Nephron progenitor cell (in vitro differentiated cells): ENCODE measurements around the gene RGL2.

Source experiments
- DNase-seq: peaks from one replicate; pipeline ENCODE4 v3.0.0; 2021
- H3K27ac Mint-ChIP-seq: 2 replicates; pipeline ENCODE4 v1.8.0; 2021; ENCODE audit warnings: mild to moderate bottlenecking, moderate library complexity, mixed read lengths
- H3K27me3 Mint-ChIP-seq: 2 replicates; pipeline ENCODE4 v1.8.0; 2021; ENCODE audit warnings: mild to moderate bottlenecking, low read depth, mixed read lengths; ENCODE audit not compliant: poor library complexity
- H3K36me3 Mint-ChIP-seq: 2 replicates; pipeline ENCODE4 v1.8.0; 2021; ENCODE audit warnings: low read depth, mixed read lengths
- H3K4me1 Mint-ChIP-seq: 2 replicates; pipeline ENCODE4 v1.8.0; 2021; ENCODE audit warnings: mixed read lengths
- H3K4me3 Mint-ChIP-seq: 2 replicates; pipeline ENCODE4 v1.8.0; 2021; ENCODE audit warnings: mild to moderate bottlenecking, moderate library complexity, mixed read lengths
- H3K9me3 Mint-ChIP-seq: 2 replicates; pipeline ENCODE4 v1.8.0; 2021; ENCODE audit warnings: mild to moderate bottlenecking, moderate library complexity, mixed read lengths
- TF ChIP-seq, protein P1 (sequence below): fragments of 200-600 bp; sonication (generic); IDR thresholded peaks from 2 replicates; pipeline ENCODE4 v1.5.0; 2021; ENCODE audit warnings: antibody characterized with exemption

RGL2 gene

DNA sequence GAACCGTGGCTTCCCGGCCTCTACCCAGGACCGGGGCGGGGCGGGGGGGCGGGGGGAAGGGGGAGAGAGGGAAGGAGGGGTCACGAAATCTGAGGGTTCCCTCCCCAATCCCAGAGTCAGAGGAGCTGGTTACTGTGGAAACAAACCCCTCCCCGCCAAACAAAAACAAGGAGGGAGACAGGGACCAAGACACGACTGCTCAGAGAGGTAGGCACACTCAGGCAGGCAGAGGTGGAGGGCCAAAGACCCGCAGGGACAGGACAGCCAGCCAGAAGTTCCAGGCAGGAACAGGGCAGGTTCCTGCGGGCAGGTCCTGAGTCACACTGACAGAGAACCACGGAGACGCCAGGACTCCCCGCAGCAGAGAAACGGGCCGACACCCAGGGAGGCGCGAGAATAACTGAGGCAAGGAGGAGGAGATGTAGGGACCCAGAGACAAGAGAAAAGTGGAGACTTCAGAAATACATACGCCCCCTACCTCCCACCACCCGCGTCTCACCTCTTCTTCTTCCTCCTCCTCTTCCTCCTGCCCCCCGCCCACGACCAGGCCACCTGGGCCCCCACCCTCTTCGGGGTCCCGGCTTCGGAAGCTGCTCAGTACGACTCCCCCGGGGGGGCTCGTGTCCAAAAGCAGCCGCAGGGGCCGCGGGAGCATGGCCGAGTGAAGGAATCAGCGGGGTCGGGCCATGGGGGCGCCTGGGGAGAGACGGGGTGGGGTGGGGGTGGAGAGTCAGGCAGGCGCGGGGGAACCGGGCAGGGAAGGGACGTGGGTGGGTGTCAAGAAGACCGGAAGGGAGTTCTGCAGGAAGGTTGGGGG, 578 bp downstream of the RGL2 start:
- H3K27me3 Mint-ChIP-seq: peaks cover 3% of the 10 kb centered on the region
- H3K27ac Mint-ChIP-seq: peak overlapping the region; percentile 100
- peaks cover 43% of the 10 kb centered on the region for H3K4me1 Mint-ChIP-seq
- TF ChIP-seq, protein P1, sequence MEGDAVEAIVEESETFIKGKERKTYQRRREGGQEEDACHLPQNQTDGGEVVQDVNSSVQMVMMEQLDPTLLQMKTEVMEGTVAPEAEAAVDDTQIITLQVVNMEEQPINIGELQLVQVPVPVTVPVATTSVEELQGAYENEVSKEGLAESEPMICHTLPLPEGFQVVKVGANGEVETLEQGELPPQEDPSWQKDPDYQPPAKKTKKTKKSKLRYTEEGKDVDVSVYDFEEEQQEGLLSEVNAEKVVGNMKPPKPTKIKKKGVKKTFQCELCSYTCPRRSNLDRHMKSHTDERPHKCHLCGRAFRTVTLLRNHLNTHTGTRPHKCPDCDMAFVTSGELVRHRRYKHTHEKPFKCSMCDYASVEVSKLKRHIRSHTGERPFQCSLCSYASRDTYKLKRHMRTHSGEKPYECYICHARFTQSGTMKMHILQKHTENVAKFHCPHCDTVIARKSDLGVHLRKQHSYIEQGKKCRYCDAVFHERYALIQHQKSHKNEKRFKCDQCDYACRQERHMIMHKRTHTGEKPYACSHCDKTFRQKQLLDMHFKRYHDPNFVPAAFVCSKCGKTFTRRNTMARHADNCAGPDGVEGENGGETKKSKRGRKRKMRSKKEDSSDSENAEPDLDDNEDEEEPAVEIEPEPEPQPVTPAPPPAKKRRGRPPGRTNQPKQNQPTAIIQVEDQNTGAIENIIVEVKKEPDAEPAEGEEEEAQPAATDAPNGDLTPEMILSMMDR: no peak
- H3K4me3 Mint-ChIP-seq: peak overlapping the region; percentile 98
- H3K36me3 Mint-ChIP-seq: peaks cover 7% of the 10 kb centered on the region
- H3K9me3 Mint-ChIP-seq: no peaks in the 10 kb centered on the region
- DNase-seq: peak; percentile 63

DNA sequence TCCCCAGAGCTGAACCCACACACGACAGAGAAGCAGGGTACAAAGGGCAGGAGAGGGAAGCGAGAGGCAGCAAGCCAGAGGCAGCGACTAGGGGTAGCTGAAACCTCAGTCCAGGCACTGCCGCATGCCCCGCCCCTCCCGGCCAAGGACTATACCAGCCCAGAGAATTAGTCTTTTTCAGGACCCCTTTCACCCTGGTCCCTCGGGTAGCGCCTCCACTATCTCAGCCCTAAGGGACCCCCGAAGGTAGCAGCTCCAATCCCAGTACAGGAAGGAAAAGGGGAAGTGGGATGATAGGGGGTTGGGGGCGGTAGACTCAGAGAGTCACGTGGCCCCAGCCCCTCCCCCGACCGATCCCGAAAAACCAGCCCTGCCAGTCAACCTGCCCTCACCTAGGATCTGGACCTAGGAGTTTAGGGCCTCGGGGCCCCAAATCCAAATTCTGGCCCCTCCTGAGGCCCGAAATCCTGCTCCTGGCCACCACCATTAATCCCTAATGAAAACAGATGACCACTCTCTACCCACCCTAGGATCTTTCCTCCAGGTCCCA, 1.3 kb downstream of the RGL2 start:
- Mint-ChIP-seq H3K4me1 (peaks cover 43% of the 10 kb centered on the region), H3K9me3 (no peaks in the 10 kb centered on the region), H3K4me3 (peak overlapping the region; percentile 98), H3K27me3 (no peaks in the 10 kb centered on the region), H3K27ac (peak overlapping the region; percentile 61), H3K36me3 (peaks cover 13% of the 10 kb centered on the region)
- TF ChIP-seq, protein P1: no peak
- peak; percentile 59 for DNase-seq

DNA sequence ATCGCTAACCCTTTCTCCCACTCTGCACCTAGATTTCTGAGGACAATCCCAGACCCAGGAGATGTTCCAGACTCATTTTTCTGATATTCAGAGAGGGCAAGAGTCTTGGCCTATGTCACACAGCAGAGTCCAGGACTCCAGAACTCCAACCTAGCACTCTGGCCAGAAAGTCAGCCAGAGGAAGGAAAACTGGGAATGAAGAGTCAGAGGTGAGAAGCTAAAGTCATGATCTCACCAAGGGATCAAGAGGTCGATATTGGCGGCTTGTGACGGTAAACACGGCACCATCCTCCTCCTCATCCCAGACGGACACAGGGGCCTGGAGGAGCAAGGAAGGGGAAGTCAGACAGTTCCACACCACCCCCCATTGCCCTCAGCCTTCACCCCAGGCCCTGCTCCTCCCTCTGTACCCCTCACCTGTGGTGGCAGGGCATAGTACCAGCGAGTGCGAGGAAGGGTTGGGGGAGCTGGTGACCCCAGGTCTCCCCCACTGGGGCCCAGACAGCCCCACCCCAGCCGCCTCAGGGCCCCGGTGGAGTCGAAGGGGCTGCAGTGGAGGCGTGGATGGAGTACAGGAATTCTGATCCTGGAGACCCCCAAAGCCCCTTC, 1.8 kb downstream of the RGL2 start:
- H3K9me3 Mint-ChIP-seq: no peaks in the 10 kb centered on the region
- DNase-seq: no peak
- H3K27me3 Mint-ChIP-seq: no peaks in the 10 kb centered on the region
- peaks cover 43% of the 10 kb centered on the region for H3K4me1 Mint-ChIP-seq
- TF ChIP-seq, protein P1: no peak
- H3K4me3 Mint-ChIP-seq: peak overlapping the region; percentile 98
- H3K36me3 Mint-ChIP-seq: peaks cover 13% of the 10 kb centered on the region
- H3K27ac Mint-ChIP-seq: no peak overlapping the region

GRCh38 chr6:33295621-33296369, 2.9 kb downstream of the RGL2 start:
- H3K36me3 Mint-ChIP-seq: peaks cover 13% of the 10 kb centered on the region
- peaks cover 39% of the 10 kb centered on the region for H3K4me1 Mint-ChIP-seq
- H3K27ac Mint-ChIP-seq: peak overlapping the region; percentile 86
- TF ChIP-seq, protein P1: no peak
- H3K27me3 Mint-ChIP-seq: no peaks in the 10 kb centered on the region
- DNase-seq: no peak
- H3K9me3 Mint-ChIP-seq: no peaks in the 10 kb centered on the region
- H3K4me3 Mint-ChIP-seq: peak overlapping the region; percentile 98

DNA sequence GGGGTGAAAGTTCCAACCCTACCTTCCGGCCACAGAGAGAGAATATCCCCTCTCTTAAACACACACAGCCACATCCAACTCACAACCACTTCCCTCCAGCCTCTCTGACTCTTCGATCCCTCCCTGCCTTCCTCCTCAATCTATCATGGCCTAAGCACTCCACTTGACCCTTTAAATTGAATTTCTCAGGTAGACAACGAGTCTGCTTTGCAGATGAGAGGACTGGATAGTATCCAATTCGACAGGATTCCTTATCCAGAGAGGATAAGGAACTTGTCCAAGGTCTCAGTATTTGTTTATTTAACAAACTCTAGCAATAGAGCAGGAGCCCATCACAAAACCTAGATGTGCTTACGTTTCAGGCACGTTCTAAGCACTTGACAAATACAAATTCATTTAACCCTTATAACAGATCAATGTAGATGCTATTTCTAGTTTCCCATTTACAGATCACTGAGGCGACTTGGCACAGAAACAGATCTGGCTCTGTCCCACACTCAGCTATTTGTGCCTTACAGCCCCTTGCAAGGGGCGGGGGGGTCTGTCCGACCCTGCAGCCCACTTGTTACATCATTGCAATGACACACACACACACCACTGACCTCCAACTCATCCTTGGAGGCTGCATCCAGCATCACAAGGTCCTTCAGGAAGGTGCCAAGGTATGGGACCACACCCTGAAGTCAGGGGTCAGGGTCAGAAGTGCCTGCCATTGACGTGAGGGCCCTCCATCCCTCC, 4.5 kb downstream of the RGL2 start:
- Mint-ChIP-seq H3K4me3 (no peak overlapping the region), H3K4me1 (peaks cover 43% of the 10 kb centered on the region), H3K36me3 (peaks cover 13% of the 10 kb centered on the region), H3K27ac (no peak overlapping the region), H3K27me3 (no peaks in the 10 kb centered on the region), H3K9me3 (no peaks in the 10 kb centered on the region)
- TF ChIP-seq, protein P1: no peak
- DNase-seq: no peak
